GM21576 (cell line): Measurements from ENCODE around the gene ABHD6.
"Not testable (repeated sequence)": the region's sequence is repeated elsewhere in the genome, so short reads cannot be mapped to it uniquely, and the experiment has no call there.

ENCODE experiments used
- ATAC-seq: cut with Tn5 transposase; IDR thresholded peaks from one replicate; pipeline ENCODE4 v1.9.1; 2021; ENCODE audit warnings: mild to moderate bottlenecking, moderate library complexity; ENCODE audit not compliant: unreplicated experiment

Gene ABHD6

GRCh38 chr3:58321791-58322190 is 84.2 kb downstream of the ABHD6 start:
- no peak for ATAC-seq

GRCh38 chr3:58322793-58323192 is 85.2 kb downstream of the ABHD6 start:
- no peak for ATAC-seq

DNA sequence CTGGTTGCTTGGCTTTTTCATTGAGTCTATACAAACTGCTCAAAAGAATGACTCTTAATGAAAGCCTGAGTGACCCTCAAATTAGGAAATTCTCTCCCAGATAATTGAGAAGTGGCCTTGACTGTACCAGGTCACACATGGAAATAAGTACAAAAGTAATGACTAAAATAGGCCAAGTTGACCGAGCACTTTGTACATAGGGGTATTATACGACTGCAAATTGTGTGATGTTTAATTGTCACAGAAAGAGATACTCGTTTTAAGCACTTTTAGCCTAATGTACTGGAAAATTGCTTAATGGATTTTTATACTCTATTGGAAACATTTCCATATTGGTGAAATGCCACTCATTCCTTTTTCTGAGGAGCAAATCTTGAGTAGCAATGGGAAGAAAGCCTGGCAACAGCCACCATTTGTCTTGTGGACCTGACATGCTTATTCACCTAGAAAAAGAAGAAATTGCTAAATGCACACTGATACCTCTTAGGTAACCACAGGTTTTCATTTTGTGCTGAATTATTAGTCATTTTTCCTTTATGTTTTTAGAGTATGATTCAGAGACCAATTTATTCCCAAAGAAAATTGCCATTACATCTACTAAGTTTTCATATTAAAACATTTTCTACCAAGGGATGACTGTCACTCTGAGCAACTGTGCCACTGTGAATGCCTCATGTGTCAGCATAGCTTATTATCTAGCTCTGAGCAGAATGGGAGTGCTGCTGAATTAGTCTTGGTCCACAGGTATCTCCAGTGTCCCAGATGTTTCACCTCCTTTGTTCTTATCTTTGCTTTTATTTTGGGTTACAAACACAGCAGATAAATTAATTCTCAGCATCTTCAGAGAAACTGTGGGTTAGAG is 86.2 kb downstream of the ABHD6 start:
- no peak for ATAC-seq

DNA sequence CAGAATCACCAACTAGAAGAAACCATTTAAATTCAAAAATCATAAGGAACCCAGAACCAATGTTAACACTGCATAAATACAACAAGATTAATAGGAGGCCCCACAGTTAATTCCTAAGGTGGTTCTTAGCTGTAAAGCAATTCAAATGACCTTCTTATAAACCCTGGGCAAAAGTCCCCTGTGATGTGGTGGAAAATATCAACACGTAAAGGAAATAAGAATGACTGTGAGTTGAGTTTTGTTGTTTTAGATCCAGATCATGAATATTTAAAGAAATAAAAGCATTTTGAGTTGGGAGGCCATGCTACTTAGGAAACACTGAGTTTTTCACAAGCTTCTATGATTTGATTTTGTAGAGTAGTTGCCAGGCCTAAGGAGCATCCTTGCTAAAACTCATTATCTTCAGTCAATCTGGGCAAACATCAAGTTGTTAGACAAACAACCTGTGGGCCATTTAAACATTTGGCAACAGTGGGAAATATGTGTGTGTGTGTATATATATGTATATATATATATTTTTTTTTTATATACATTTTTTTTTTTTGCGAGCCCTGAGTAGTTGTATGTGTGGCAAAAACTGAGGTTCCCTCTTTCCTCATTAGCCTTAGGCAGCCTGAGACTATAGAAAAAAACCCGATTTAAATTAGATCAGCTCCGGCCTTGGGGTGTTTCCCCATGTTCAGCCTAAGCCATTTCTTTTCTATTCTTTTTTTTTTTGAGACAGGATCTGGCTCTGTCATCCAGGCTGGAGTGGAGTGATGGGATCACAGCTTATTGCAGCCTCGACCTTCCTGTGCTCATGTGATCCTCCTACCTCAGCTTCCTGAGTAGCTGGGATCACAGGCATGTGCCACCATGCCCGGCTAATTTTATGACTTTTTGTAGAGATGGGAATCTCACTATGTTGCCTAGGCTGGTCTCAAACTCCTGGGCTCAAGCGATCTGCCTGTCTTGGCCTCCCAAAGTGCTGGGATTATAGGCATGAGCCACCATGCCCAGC is 87.1 kb downstream of the ABHD6 start:
- ATAC-seq, result no peak

GRCh38 chr3:58325525-58325992 is 88.0 kb downstream of the ABHD6 start:
- ATAC-seq, result no peak

DNA sequence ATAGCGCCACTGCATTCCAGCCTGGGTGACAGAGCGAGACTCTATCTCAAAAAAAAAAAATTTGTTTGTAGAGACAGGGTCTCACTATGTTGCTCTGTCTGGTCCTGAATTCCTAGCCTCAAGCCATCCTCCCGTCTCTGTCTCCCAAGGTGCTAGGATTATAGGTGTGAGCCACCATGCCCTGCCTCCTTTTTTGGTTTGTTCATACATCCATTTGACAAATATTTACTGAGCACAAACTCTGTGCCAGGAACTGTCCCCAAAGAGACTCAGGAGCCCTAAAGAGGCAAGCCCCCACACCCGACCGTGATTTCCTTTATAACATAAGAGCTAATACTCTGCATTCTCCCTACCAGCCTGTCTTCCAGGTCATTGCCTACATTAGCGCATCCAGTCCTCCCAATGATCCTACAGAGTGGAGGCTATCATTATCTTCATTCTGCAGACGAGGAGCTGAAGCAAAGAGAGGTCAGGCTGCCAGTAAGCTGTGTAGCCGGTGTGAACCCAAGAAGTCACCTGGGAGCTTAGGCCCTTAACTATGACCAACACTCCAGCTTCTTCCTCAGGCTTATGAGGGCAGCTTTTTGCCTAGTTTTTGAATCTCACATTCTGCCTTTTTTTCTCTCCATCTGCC is 88.8 kb downstream of the ABHD6 start:
- ATAC-seq, result no peak

- ATAC-seq, result no peak
Measured at GRCh38 chr3:58329150-58329921, 91.7 kb downstream of the ABHD6 start.

GRCh38 chr3:58329922-58330413 is 92.4 kb downstream of the ABHD6 start:
- no peak for ATAC-seq

- ATAC-seq, result no peak
Measured at GRCh38 chr3:58331593-58332152, 94.1 kb downstream of the ABHD6 start.

- ATAC-seq, result peak; percentile 85
Measured at GRCh38 chr3:58332575-58333188, 95.1 kb downstream of the ABHD6 start, which contains the start of gene PXK. Gene PXK (plus strand): TSS chr3:58332892. CDS start chr3:58332989, 97 bp downstream.

- ATAC-seq, result peak; percentile 53
Measured at GRCh38 chr3:58333206-58334012, 95.8 kb downstream of the ABHD6 start.

DNA sequence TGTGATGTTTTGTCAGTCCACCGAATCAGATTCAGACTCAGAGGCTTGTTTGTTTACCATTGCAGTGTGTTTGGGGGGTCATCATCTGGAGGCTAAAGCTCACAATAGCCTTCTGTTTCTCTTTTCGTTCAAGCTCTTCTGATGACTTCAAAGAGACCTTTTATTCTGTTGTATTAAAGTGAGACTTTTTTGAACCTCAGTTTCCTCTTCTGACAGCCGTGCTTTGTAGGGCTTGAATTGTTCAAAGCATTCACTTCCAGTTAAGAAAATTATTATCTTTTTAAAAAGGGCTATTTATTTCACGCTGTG is 96.4 kb downstream of the ABHD6 start:
- no peak for ATAC-seq

- no peak for ATAC-seq
Measured at GRCh38 chr3:58334506-58334884, 96.9 kb downstream of the ABHD6 start.

DNA sequence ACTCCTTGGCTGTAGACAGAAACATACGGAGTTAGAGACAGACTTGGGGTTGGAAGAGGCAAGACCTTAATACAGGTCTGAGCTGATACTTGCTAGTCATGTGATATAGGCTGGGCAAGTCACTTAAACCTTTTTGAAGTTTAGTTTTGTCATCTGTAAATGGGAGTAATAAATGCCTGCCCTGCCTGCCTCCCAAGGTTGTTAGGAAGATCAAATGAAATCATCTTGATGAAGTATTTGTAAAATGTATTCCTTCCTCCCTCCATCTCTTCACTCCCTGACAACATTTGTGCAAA is 98.0 kb downstream of the ABHD6 start:
- no peak for ATAC-seq

GRCh38 chr3:58336135-58336882 is 98.7 kb downstream of the ABHD6 start:
- no peak for ATAC-seq

- ATAC-seq, result no peak
Measured at GRCh38 chr3:58337190-58337589, 99.6 kb downstream of the ABHD6 start.

DNA sequence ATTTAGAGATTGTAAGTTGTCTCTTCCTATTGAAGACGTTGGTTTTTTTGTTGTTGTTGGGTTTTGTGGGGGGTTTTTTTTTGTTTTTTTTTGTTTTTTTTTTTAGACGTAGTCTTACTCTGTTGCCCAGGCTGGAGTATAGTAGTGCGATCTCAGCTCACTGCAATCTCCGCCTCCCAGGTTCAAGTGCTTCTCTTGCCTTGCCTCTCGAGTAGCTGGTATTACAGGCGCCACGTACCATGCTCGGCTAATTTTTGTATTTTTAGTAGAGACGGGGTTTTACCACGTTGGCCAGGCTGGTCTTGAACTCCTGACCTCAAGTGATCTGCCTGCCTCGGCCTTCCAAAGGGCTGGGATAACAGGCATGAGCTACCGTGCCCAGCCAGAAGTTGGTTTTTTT is 101.6 kb downstream of the ABHD6 start:
- ATAC-seq, result not testable (repeated sequence)

DNA sequence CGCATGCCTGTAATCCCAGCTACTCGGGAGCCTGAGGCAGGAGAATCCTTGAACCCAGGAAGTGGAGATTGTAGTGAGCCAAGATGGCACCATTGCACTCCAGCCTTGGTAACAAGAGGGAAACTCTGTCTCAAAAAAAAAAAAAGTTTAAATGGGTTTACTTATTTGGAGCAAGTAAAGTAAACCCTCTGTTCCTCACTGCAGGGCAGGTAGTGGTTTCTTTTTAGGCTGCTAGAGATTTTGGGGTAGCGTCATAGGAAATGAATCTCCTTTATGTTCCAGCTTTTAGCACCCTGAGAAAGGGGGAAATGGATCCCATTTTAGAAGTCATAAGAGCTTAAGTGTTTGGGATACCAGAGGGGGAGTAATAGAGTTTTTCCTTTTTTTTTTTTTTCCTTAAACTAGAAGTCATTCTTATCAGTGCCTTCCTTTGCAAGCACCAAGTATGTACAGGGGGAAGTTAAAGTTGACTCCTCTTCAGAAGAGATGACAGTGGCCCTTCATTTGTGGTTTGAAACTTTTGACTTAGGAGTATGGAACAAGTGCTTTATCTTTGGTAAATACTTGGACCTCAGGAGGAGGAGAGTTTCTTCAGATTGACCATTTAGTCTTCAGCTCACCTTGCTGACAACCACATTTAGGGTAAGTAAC is 103.1 kb downstream of the ABHD6 start:
- no peak for ATAC-seq
